ENCODE data around the gene PSMC3IP.

The PSMC3IP gene

GRCh38 chr17:42584880-42585279, 7.4 kb upstream of the PSMC3IP start:
- H3K4me3 ChIP-seq (ENCODE audit: low read depth, low read length) = no peak overlapping the region
- no peaks in the 10 kb centered on the region for H3K79me2 ChIP-seq (ENCODE audit: control insufficient read depth, insufficient read depth, low read length, unreplicated experiment)
- H3K27me3 ChIP-seq (ENCODE audit: insufficient read depth, low read length) = no peaks in the 10 kb centered on the region
- H2AFZ ChIP-seq (ENCODE audit: low read length, unreplicated experiment) = no peak overlapping the region
- H3K4me1 ChIP-seq (ENCODE audit: control insufficient read depth, insufficient read depth, low read length, unreplicated experiment) = no peaks in the 10 kb centered on the region
- no peak overlapping the region for H3K27ac ChIP-seq (ENCODE audit: low read depth, low read length)
- H3K36me3 ChIP-seq (ENCODE audit: insufficient read depth, low read length) = 0 out of 2 replicates have a peak, but pooled peaks cover 6% of the 10 kb centered on the region

GRCh38 chr17:42581744-42582270, 4.3 kb upstream of the PSMC3IP start:
- Histone ChIP-seq H3K4me1 (ENCODE audit: control insufficient read depth, insufficient read depth, low read length, unreplicated experiment) (peaks cover 3% of the 10 kb centered on the region), H3K4me3 (ENCODE audit: low read depth, low read length) (no peak overlapping the region), H3K79me2 (ENCODE audit: control insufficient read depth, insufficient read depth, low read length, unreplicated experiment) (peaks cover 5% of the 10 kb centered on the region), H3K36me3 (ENCODE audit: insufficient read depth, low read length) (0 out of 2 replicates have a peak, but pooled peaks cover 4% of the 10 kb centered on the region), H3K27me3 (ENCODE audit: insufficient read depth, low read length) (no peaks in the 10 kb centered on the region), H2AFZ (ENCODE audit: low read length, unreplicated experiment) (no peak overlapping the region), H3K27ac (ENCODE audit: low read depth, low read length) (no peak overlapping the region)

GRCh38 chr17:42579794-42580551, 2.4 kb upstream of the PSMC3IP start:
- H3K79me2 ChIP-seq (ENCODE audit: control insufficient read depth, insufficient read depth, low read length, unreplicated experiment) = peaks cover 20% of the 10 kb centered on the region
- H2AFZ ChIP-seq (ENCODE audit: low read length, unreplicated experiment) = no peak overlapping the region
- H3K4me1 ChIP-seq (ENCODE audit: control insufficient read depth, insufficient read depth, low read length, unreplicated experiment) = peaks cover 14% of the 10 kb centered on the region
- no peak overlapping the region for H3K27ac ChIP-seq (ENCODE audit: low read depth, low read length)
- H3K4me3 ChIP-seq (ENCODE audit: low read depth, low read length) = no peak overlapping the region
- no peaks in the 10 kb centered on the region for H3K27me3 ChIP-seq (ENCODE audit: insufficient read depth, low read length)
- H3K36me3 ChIP-seq (ENCODE audit: insufficient read depth, low read length) = peaks cover 9% of the 10 kb centered on the region; the same call in 1 of the 2 replicates

GRCh38 chr17:42578282-42578869, 847 bp upstream of the PSMC3IP start:
- peak overlapping the region; percentile 94 for H3K4me3 ChIP-seq (ENCODE audit: low read depth, low read length)
- peaks cover 33% of the 10 kb centered on the region for H3K79me2 ChIP-seq (ENCODE audit: control insufficient read depth, insufficient read depth, low read length, unreplicated experiment)
- H2AFZ ChIP-seq (ENCODE audit: low read length, unreplicated experiment) = no peak overlapping the region
- H3K4me1 ChIP-seq (ENCODE audit: control insufficient read depth, insufficient read depth, low read length, unreplicated experiment) = peaks cover 14% of the 10 kb centered on the region
- H3K36me3 ChIP-seq (ENCODE audit: insufficient read depth, low read length) = peaks cover 18% of the 10 kb centered on the region
- H3K27ac ChIP-seq (ENCODE audit: low read depth, low read length) = peak overlapping the region; percentile 74
- no peaks in the 10 kb centered on the region for H3K27me3 ChIP-seq (ENCODE audit: insufficient read depth, low read length)

- Histone ChIP-seq H3K79me2 (ENCODE audit: control insufficient read depth, insufficient read depth, low read length, unreplicated experiment) (peaks cover 42% of the 10 kb centered on the region), H3K4me3 (ENCODE audit: low read depth, low read length) (peak overlapping the region; percentile 94), H3K27ac (ENCODE audit: low read depth, low read length) (peak overlapping the region; percentile 74), H2AFZ (ENCODE audit: low read length, unreplicated experiment) (no peak overlapping the region), H3K4me1 (ENCODE audit: control insufficient read depth, insufficient read depth, low read length, unreplicated experiment) (peaks cover 18% of the 10 kb centered on the region), H3K36me3 (ENCODE audit: insufficient read depth, low read length) (peaks cover 25% of the 10 kb centered on the region), H3K27me3 (ENCODE audit: insufficient read depth, low read length) (no peaks in the 10 kb centered on the region)
Measured at GRCh38 chr17:42577140-42577531, 393 bp downstream of the PSMC3IP start.

GRCh38 chr17:42574463-42574862, 3.1 kb downstream of the PSMC3IP start:
- Histone ChIP-seq H2AFZ (ENCODE audit: low read length, unreplicated experiment) (no peak overlapping the region), H3K27ac (ENCODE audit: low read depth, low read length) (no peak overlapping the region), H3K4me3 (ENCODE audit: low read depth, low read length) (no peak overlapping the region), H3K36me3 (ENCODE audit: insufficient read depth, low read length) (peaks cover 41% of the 10 kb centered on the region), H3K27me3 (ENCODE audit: insufficient read depth, low read length) (no peaks in the 10 kb centered on the region), H3K79me2 (ENCODE audit: control insufficient read depth, insufficient read depth, low read length, unreplicated experiment) (peaks cover 47% of the 10 kb centered on the region), H3K4me1 (ENCODE audit: control insufficient read depth, insufficient read depth, low read length, unreplicated experiment) (peaks cover 24% of the 10 kb centered on the region)

- Histone ChIP-seq H3K27me3 (ENCODE audit: insufficient read depth, low read length) (no peaks in the 10 kb centered on the region), H3K27ac (ENCODE audit: low read depth, low read length) (peak overlapping the region; percentile 37; the same call in 1 of the 2 replicates), H3K4me1 (ENCODE audit: control insufficient read depth, insufficient read depth, low read length, unreplicated experiment) (peaks cover 21% of the 10 kb centered on the region), H3K4me3 (ENCODE audit: low read depth, low read length) (no peak overlapping the region), H3K79me2 (ENCODE audit: control insufficient read depth, insufficient read depth, low read length, unreplicated experiment) (peaks cover 60% of the 10 kb centered on the region), H2AFZ (ENCODE audit: low read length, unreplicated experiment) (no peak overlapping the region), H3K36me3 (ENCODE audit: insufficient read depth, low read length) (peaks cover 48% of the 10 kb centered on the region)
Measured at GRCh38 chr17:42573095-42573494, 4.4 kb downstream of the PSMC3IP start.

- Histone ChIP-seq H3K4me3 (ENCODE audit: low read depth, low read length) (no peak overlapping the region), H3K4me1 (ENCODE audit: control insufficient read depth, insufficient read depth, low read length, unreplicated experiment) (peaks cover 22% of the 10 kb centered on the region), H2AFZ (ENCODE audit: low read length, unreplicated experiment) (no peak overlapping the region), H3K27me3 (ENCODE audit: insufficient read depth, low read length) (no peaks in the 10 kb centered on the region), H3K36me3 (ENCODE audit: insufficient read depth, low read length) (peaks cover 48% of the 10 kb centered on the region), H3K27ac (ENCODE audit: low read depth, low read length) (peak overlapping the region; percentile 12; the same call in 1 of the 2 replicates), H3K79me2 (ENCODE audit: control insufficient read depth, insufficient read depth, low read length, unreplicated experiment) (peaks cover 62% of the 10 kb centered on the region)
Measured at GRCh38 chr17:42571435-42572225, 5.9 kb downstream of the PSMC3IP start.

GRCh38 chr17:42568341-42569111, 9.0 kb downstream of the PSMC3IP start:
- H3K36me3 ChIP-seq (ENCODE audit: insufficient read depth, low read length) = peaks cover 33% of the 10 kb centered on the region
- peak overlapping the region; percentile 34 for H3K4me3 ChIP-seq (ENCODE audit: low read depth, low read length)
- peaks cover 48% of the 10 kb centered on the region for H3K79me2 ChIP-seq (ENCODE audit: control insufficient read depth, insufficient read depth, low read length, unreplicated experiment)
- H3K4me1 ChIP-seq (ENCODE audit: control insufficient read depth, insufficient read depth, low read length, unreplicated experiment) = peaks cover 21% of the 10 kb centered on the region
- no peaks in the 10 kb centered on the region for H3K27me3 ChIP-seq (ENCODE audit: insufficient read depth, low read length)
- no peak overlapping the region for H2AFZ ChIP-seq (ENCODE audit: low read length, unreplicated experiment)
- H3K27ac ChIP-seq (ENCODE audit: low read depth, low read length) = no peak overlapping the region

Measured in ACC112 (cell line).